Lower lobe of right lung (tissue), 2 donors: ENCODE data around the gene PPP1R1A. TPM values are rescaled to one million over a fixed set of nuclear protein-coding genes. Genes with fewer than 3 reads are reported as not detected.
A peak's percentile ranks its signal among the peaks of the same experiment; 100 is the strongest.

Experiments
- ATAC-seq, 2 donors: fragments of 200-7000 bp; cut with Tn5 transposase; one replicate each; pipeline ENCODE4 v1.9.1; 2020 to 2022; ENCODE audit warnings: mild to moderate bottlenecking in 2 of 2, moderate library complexity in 2 of 2
- DNase-seq: peaks from one replicate; pipeline ENCODE4 v3.0.0-alpha.2; 2020
- H3K27ac ChIP-seq: fragments of 200-600 bp; one replicate; pipeline ENCODE4 v1.8.0; 2022
- H3K27me3 ChIP-seq: fragments of 200-600 bp; one replicate; pipeline ENCODE4 v1.8.0; 2022; ENCODE audit warnings: low read depth
- H3K36me3 ChIP-seq: fragments of 200-600 bp; one replicate; pipeline ENCODE4 v1.8.0; 2022; ENCODE audit warnings: mild to moderate bottlenecking
- H3K4me1 ChIP-seq: fragments of 200-600 bp; one replicate; pipeline ENCODE4 v1.8.0; 2022
- H3K4me3 ChIP-seq: fragments of 200-600 bp; one replicate; pipeline ENCODE4 v1.8.0; 2022; ENCODE audit warnings: mild to moderate bottlenecking
- H3K9me3 ChIP-seq: fragments of 200-600 bp; one replicate; pipeline ENCODE4 v1.8.0; 2022
- CTCF ChIP-seq: fragments of 200-600 bp; IDR thresholded peaks from one replicate; pipeline ENCODE4 v1.8.0; 2022; ENCODE audit warnings: antibody characterized with exemption, mild to moderate bottlenecking
- intact Hi-C: fragments of 100-400 bp; cut with DNase I; formaldehyde crosslinking; loops from one replicate; pipeline ENCODE4 v1.11.0; 2022
- long read RNA-seq: library from polyadenylated mRNA; unstranded; transcript quantifications from one replicate; pipeline ENCODE4 v2.0.0, GENCODE V29; 2021
- total RNA-seq: library from RNA; stranded (reverse); fragmentation: NEBNext Ultra II Directional; extraction: Animal tissue kit (Norgen Biotek cat#: 25700); gene quantifications from one replicate; pipeline ENCODE4 v1.2.1, GENCODE V29; 2021
- donor health status: DM: no; HTN: yes; CAD: no; lungs with severe emphysema.

Gene PPP1R1A
- total RNA-seq: not detected
- long read RNA-seq: 0 reads

GRCh38 chr12:54588110-54588889 lies at the start of gene PPP1R1A:
TSS of gene PPP1R1A (minus strand) at chr12:54588659. CDS start at chr12:54588488, 171 bp downstream.
- Histone ChIP-seq H3K9me3 (no peaks in the 10 kb centered on the region), H3K27ac (no peak within 1 kb of the TSS), H3K4me1 (peaks cover 14% of the 10 kb centered on the region), H3K27me3 (peaks cover 43% of the 10 kb centered on the region), H3K36me3 (no peaks in the 10 kb centered on the region), H3K4me3 (peak within 1 kb of the TSS; percentile 34)
- ATAC-seq: peak; percentile 56 to 57
- no peak for TF ChIP-seq CTCF
- intact Hi-C loops: no loop called here
- DNase-seq: no peak

- intact Hi-C loops: no loop called here
- Histone ChIP-seq H3K4me1 (no peaks in the 10 kb centered on the region), H3K27ac (no peak within 1 kb of the TSS), H3K36me3 (no peaks in the 10 kb centered on the region), H3K4me3 (no peak within 1 kb of the TSS), H3K27me3 (peaks cover 5% of the 10 kb centered on the region), H3K9me3 (no peaks in the 10 kb centered on the region)
- no peak for TF ChIP-seq CTCF
- DNase-seq: no peak
- ATAC-seq: no peak
These were observed 46.3 kb upstream of the PPP1R1A start, which contains the start of gene LACRT for GRCh38 chr12:54634795-54635194. TSS of gene LACRT (minus strand) at chr12:54634895. CDS start at chr12:54634841, 54 bp downstream.

GRCh38 chr12:54631988-54632728 lies 43.7 kb upstream of the PPP1R1A start:
- no peaks in the 10 kb centered on the region for H3K4me1 ChIP-seq
- no peak overlapping the region for H3K27ac ChIP-seq
- ATAC-seq: no peak
- no peak for TF ChIP-seq CTCF
- H3K9me3 ChIP-seq: no peaks in the 10 kb centered on the region
- peaks cover 5% of the 10 kb centered on the region for H3K27me3 ChIP-seq
- H3K36me3 ChIP-seq: no peaks in the 10 kb centered on the region
- DNase-seq: no peak
- H3K4me3 ChIP-seq: no peak overlapping the region
- intact Hi-C loops: no loop called here

- H3K9me3 ChIP-seq: no peaks in the 10 kb centered on the region
- no peaks in the 10 kb centered on the region for H3K36me3 ChIP-seq
- peaks cover 5% of the 10 kb centered on the region for H3K27me3 ChIP-seq
- H3K4me1 ChIP-seq: no peaks in the 10 kb centered on the region
- H3K27ac ChIP-seq: no peak overlapping the region
- DNase-seq: no peak
- no peak overlapping the region for H3K4me3 ChIP-seq
- no peak for TF ChIP-seq CTCF
- intact Hi-C loops: no loop called here
- no peak for ATAC-seq
These were observed 43.1 kb upstream of the PPP1R1A start for GRCh38 chr12:54631551-54631950.

GRCh38 chr12:54629925-54630324 lies 41.5 kb upstream of the PPP1R1A start:
- Histone ChIP-seq H3K27ac (no peak overlapping the region), H3K4me3 (no peak overlapping the region), H3K36me3 (no peaks in the 10 kb centered on the region), H3K4me1 (no peaks in the 10 kb centered on the region), H3K27me3 (peaks cover 10% of the 10 kb centered on the region), H3K9me3 (no peaks in the 10 kb centered on the region)
- TF ChIP-seq CTCF: no peak
- no peak for ATAC-seq
- DNase-seq: no peak
- intact Hi-C loops: no loop called here
